Measurements from ENCODE around the gene VSX2.

VSX2 gene

DNA sequence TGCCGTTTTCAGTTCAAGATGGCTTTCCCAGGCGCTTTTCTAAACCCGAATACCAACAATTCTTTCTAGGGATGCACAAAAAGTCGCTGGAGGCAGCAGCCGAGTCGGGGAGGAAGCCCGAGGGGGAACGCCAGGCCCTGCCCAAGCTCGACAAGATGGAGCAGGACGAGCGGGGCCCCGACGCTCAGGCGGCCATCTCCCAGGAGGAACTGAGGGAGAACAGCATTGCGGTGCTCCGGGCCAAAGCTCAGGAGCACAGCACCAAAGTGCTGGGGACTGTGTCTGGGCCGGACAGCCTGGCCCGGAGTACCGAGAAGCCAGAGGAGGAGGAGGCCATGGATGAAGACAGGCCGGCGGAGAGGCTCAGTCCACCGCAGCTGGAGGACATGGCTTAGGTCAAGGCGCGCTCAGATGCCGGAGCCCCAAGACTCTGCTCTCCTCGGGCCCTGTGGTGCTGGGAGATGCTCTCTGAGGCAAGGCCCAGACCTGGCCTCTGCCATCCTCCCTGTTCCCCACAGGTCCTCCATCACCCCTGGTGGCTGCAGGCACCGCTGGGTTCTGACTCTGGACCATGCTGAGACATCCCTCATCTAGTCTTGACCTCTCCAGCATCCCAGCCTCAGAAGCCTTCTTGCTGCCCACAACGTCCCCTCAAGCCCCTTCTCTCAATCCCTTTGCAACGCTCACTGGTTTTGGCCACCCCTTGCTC is 21.4 kb downstream of the VSX2 start:
- DNase-seq: no peak

DNA sequence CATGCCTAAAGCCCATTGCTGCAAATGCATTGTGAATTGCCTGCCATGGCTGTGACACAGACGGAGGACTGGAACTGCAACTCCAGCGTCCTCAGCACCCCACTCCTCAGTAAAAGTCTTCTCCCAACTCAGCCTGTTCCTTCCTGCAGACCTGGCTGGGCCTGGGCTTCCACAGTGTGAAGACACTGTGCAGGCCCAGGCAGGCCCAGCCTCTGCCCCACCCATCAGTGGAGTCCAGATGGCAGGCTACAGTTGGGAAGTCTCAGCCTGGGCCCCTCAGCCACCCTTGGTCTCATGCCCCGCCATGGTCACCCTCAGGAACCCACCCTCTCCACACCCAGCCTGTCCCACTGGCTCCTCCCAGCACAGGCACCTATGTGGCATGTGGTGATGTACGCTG is 22.0 kb downstream of the VSX2 start:
- no peak for DNase-seq

DNA sequence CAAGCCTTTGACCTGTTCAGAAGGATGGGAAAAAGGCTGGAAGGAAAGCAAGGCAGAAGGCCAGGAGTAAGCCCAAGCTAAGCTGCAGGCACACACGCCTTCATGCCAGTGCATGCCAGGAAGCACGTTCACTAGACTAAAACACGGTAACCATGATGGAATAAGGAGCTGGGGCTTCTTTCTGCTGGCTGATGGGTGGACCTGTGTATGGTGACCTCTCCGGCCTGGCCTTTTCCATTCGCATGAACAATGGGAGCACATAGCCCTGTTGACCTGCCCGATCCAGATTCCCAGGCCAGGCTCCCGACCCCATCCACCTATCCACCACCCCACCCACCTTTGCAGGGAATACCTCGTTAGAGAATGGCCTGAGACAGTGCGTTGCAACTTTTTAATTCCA is 22.8 kb downstream of the VSX2 start:
- no peak for DNase-seq

DNA sequence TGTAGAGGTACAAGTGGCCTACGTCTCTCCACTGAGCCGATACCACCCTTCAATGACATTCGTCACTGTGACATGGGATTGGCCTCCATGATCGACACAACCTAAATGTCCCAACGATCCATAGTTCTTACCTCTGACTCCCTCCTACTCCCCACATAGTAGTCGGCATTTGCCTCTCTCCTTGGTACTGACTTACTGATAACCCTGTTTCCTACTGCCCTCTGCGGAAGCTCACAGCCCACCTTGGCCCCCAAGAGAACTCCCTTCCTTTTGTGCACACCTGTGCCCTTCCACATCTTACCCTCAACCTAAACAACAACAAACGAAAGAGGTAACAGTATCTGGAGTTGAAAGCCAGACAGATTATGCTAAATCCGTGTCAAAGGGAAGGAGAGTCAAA is 23.9 kb downstream of the VSX2 start:
- DNase-seq: no peak

DNA sequence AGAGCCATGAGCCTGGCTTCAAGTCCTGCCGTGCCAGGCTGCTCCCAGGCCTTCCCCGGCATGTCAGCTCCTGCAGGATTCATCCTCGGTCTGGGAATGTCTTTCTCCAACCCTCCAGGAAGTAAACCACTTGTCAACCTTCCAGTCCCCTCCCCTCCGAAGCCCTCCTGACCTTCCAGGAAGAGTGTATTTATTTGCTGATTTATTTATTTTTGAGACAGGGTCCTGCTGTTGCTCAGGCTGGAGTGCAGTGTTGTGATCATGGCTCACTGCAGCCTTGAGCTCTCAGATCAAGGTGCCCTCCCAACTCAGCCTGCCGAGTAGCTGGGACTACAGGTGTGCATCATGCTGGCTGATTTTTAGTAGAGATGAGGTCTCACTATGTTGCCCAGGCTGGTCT is 24.7 kb downstream of the VSX2 start:
- no peak for DNase-seq

DNA sequence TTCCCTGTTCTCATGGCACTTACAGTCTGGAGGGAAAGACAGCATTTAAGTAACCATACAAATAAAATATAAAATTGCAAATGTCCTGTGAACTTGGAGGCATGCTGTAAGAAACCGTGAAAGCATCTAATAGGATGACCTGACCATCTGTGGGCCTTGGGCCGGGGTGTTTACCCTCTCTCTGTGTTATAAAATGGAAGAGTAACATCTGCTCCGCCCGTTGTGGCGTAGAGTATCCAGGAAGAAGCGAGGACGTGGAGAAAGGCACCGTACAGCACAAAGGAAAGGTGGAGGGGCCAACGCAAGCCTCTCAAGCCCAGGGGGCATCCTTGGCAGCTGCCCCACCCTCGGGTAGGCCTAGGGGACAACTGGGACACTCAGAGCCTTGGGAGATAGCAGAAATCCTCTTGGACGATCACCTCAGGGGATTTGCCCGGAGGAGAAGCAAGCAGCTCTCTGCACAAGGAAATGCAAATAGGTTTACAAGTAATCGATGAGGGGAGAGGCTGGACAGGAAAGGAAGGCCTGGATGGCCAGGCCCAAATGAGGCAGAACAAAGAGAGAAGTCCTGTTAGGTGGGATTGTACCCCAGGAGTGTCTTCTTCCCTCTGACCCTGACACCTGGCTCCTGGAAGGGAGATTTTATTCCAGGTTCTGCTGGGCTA is 26.2 kb downstream of the VSX2 start:
- DNase-seq: no peak

DNA sequence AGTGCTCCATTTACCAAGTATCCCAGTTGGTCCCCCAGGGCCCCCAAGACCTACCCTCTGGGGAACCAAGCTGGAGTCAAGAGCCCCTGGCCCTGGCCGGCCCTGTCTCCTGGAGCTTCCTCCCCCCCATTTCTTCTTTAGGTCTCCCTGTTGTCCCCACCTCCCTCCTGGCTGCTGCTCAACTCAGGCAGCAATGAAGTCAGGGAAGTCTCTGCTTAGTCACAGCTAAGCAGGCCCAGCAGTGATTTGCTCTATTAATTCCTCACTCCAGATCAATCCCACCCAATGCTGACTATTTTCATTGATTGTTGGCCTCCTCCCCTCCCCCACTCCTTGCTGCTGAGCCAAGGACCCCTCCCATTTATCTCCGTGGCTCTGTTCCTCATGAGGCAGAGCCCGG is 28.3 kb downstream of the VSX2 start:
- no peak for DNase-seq

DNA sequence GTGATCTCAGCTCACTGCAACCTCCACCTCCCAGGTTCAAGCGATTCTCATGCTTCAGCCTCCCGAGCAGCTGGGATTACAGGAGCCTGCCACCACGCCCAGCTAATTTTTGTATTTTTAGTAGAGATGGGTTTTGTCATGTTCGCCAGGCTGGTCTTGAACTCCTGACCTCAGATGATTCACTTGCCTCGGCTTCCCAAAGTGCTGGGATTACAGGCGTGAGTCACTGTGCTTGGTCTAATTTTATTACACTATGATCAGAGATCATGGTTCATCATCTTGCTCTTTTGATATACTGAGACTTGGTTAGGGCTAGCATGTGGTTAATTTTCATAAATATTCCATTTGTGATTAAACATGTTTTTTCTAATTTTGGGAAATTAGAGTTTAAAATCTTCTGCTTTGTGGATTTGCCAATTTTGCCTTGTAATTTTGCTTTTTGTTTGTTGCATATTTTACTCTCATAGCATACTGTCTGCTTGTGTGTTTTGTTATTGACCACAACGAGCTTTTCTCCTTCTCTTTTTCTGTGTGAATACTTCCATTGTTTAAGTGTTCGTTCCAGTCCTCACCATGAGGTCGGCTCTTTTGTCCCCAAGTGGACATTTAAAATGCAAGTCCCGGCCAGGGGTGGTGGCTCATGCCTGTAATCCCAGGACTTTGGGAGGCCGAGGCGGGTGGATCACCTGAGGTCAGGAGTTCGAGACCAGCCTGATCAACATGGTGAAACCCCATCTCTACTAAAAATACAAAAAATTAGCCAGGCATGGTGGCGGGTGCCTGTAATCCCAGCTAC is 31.3 kb downstream of the VSX2 start:
- DNase-seq: peak in 7 of 14 donors; percentile 9 to 43 (median 24)

DNA sequence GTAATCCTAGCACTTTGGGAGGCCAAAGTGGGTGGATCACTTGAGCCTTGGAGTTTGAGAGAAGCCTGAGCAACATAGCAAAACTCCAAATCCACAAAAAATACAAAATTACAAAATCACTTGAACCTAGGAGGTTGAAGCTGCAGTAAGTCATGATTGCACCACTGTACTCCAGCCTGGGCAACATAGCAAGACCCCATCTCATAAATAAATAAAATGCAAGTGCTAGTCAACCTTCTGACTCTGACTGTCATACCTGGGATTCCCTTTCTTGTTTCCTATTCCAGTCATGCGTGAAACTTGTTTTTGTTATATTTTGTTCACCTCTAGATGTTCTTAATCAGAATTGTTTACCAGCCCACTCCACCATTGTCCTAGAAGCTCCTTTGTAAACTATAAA is 32.1 kb downstream of the VSX2 start:
- DNase-seq: no peak

DNA sequence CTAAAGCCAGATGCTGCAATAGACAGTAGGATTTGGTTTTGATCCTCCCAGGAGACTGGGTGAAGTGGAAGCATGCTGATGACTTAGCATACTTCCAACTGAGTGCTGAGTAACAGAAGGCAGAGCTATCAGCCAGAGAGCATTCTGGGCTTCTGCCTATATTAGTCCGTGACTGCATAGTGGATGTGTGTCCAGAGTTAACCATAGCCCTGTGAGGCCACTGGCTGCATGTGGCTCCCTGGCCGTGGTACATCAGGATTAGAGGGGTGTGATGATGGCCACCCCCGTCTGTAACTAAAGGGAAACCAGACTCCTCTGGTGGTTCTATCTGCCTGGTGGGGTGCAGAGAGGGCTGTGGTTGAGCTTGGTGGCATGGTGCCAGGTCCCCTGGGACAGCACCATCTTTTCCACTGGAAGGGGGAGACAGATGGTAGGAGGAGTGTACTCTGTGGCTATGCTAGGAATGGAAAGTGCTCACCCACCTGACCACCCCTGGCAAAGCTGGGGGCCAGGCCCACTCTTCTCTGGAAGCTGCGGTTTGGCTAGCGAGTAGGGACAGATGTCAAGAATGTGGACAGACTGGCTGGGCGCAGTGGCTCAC is 36.1 kb downstream of the VSX2 start:
- DNase-seq: no peak

DNA sequence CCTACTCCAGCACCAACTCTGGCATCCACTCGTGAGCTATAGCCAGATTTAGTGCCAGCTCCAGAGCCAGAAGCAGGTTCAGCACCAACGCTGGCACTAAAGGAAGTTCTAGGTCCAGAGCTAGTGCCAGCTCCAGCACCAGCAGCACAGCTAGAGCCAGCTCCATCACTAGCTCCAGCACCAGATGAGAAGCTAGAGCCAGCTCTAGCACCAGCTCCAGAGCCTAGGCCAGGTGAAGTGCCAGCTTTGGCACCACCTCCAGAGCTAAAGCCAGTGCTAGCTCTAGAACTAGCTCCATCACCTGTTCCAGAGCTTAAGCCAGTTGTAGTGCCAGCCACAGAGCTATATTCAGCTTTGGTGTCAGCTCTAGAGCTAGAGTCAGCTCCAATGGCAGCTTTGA is 38.8 kb downstream of the VSX2 start:
- DNase-seq: no peak

DNA sequence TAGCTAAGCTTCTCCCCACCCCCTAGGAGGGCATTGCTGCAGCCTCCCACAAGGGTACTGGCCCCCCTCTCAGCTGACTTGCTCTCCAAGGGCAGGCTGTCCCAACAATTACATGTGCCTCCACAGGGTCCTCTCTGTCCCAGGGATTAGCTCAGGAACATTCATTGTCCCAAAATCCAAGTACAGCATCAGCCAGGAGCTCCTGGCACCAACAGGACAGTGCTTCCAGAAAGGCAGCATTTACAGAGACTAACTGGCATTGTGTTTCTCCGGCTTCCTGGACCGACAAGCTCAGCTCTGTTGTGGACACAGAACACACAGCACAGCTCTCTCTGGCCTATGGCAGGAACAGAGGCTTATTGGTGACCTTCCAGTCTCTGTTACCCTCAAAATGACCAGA is 41.8 kb downstream of the VSX2 start:
- DNase-seq: peak in 9 of 14 donors; percentile 14 to 73 (median 30)

DNA sequence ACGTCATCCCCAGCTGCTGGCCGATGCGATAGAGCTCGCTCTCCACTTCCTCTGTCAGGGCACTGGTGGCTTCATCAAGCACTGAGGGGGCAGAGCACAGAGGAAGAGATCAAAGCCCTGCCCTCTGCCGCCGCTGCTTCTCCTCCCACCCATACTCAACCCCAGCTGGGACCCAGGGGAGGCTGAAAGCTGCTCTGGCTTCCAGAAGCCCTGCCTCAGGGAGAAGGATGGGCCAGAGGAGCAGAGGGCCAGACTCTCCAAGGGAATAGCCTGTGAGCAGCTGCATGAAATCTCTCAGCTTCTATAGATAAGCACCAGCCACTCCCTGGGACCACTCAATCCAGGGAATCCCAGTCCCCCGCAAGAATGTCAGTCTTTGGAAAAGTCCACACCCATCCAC is 47.5 kb downstream of the VSX2 start:
- DNase-seq: no peak

DNA sequence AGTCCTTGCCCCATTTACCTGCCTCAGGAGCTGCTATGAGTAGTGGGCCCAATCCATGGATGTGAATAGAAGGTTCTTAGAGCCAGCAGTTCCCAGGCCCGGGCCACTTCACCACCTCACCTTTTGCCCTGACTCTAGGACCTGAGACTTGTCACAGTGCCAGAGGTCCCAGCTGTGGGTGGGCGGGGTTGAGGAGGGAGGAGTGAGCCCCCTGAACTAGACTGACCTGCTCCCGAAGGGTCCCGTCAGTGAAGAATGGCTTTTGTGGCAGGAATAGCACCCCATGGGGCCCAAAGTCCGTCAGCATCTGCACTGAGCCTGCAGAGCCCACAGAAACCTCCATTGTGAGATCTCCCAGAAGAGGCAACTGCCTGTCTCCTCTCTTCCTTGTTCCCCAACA is 50.6 kb downstream of the VSX2 start:
- DNase-seq: no peak

DNA sequence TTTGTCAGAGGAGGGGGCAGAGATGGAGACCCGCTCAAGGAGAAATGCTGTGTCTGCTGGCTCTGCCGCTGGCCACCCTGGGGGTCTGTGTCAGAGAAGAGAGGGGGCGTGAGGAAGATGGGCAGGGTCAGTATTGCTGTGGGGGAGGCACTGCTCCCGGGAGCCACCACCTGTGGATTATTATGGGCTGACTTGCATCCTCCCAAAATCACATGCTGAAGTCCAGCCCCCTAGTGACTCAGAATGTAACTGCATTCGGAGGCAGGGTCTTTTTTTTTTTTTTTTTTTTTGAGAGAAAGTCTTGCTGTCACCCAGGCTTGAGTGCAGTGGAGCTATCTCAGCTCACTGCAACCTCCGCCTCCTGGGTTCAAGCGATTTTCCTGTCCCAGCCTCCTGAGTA is 51.2 kb downstream of the VSX2 start:
- DNase-seq: no peak

DNA sequence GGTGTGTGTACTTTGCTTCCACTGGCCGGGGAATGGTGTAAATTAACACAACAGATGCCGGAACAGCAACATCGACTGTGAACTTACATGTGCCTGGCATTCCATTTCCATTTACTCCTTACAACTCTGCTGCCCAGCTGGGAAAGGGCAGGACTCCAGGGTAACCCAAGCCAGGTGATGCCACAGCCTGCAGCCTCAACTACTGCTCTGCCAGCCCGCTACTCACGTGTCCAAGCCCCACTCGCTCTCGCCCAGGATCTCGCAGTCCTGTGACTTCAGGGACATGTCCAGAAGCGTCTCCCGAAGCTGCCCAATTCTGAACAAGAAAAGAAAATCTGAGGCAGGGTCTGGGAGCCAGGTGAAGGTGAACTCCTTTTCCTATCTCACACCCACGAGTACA is 52.8 kb downstream of the VSX2 start:
- DNase-seq: no peak

DNA sequence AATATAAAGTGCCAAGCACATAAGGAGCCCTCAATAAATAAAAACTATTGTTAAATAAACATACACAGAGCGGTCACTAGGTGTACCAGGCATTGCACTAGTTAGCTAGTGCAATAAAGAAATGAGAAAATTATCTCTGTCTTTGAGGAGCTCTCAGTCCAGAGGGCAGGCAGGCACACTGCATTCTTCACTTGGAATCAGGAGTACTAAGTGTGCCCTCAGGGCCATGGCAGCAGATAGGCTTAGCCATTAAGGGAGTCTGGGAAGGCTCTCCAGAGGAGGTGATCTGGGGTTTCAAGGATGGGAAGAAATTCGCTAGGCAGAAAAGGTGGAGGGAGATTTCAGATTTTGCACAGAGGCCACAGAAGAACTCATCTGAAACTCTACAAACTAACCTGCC is 54.4 kb downstream of the VSX2 start:
- DNase-seq: no peak

DNA sequence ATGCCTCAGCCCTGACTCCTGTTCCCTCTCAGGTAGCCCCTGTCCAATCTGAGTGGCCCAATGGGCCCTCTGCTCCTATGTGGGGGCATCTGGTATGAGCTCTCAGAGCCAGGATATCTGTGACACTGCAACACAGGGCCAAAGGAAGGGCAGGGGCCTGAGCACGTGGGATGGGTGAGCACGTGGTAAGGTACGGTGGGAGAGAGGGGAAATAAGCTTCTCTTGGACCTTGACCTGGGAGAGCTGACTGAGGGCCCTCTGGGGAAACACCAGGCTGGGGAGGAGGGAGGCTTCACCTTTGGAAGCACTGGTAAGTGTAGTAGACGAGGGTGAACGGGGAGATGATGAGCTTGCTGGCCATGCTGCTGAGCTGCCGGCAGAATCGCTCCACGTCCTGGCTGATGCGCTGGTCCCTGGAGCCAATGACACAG is 56.8 kb downstream of the VSX2 start:
- no peak for DNase-seq

DNA sequence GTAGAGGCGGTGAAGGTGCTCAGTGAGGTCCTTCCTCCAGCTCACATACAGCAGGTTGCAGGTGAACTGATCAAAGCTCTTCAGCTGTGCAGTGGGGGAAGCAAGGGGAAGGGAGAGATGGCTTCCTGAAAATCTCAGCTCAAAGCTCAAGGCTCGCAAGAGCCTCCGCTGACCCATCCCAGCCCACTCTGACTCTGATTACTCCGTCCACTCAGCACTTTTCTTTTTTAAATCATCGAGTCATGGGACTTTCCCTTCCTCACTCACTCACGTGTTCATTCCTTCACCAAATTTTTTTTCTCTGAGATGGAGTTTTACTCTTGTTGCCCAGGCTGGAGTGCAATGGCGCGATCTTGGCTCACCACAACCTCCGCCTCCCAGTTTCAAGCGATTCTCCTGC is 58.7 kb downstream of the VSX2 start:
- DNase-seq: no peak

DNA sequence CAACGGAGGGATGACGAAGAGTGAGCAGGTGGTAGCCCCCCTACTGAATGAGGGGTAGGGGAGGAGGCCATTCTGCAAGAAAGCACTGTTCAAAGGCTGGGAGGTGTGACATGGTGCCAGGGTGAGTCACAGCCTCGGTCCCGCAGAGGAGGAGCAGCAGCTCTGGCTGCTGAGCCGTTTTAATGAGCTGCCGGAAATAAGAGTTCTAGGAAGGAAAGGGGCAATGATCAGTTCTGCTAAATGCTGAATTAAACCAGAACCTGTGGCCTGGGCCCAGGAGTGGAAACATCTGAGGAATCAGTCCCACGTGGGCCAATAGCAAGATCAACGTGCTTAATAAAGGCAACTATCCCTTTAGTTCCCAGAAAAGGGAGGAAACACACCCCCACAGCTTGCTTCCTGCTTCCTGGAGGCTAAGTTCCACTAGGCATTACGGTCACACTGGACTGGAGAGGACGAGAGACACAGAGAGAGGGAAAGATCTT is 59.9 kb downstream of the VSX2 start:
- DNase-seq: peak in 3 of 14 donors; percentile 14 to 66 (median 63)

DNA sequence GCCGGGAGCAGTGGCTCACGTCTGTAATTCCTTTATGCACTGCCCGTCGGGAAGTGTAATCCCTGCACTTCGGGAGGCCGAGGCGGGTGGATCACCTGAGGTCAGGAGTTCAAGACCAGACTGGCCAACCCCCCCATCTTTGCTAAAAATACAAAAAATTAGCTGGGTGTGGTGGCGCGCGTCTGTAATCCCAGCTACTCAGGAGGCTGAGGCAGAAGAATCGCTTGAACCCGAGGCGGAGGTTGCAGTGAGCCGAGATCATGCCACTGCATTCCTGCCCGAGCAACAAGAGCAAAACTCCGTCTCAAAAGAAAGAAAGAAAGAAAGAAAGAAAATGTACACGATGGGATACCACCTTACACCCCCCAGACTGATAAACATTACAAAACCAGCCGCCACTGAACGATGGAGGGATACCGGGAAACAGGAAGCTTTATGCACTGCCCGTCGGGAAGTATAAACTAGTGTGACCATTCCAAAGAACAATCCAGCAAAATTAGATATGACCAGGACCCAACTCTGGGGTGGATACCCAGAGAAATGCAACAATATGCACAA is 62.4 kb downstream of the VSX2 start:
- peak in 3 of 14 donors; percentile 13 to 15 (median 14) for DNase-seq

DNA sequence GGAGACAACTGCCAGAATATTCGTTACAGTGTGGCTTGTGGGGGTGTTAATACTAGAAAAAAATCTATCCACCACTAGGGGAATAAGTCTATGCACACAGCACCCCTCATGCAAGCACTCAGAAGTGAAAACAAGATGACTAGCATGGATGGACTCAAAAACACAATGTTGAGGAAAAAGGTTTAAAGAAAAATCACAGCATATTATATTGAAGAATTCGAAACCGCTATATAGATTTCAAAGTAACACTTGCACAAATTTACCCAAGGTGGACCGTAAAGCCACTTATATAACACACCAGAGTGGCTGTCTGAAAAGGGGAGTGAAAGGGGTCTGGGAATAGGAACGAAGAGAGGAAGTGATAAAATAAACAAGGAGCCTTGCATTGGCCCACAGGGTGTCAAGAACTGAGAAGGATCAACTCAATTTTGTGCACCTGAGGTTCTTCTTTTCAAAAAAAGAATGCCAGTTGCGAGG is 62.9 kb downstream of the VSX2 start:
- DNase-seq: peak in 4 of 14 donors; percentile 11 to 63 (median 44)

All from C1 segment of cervical spinal cord (tissue), 14 donors.